Measurements from ENCODE around the gene RGS14.

RGS14 gene, protein sequence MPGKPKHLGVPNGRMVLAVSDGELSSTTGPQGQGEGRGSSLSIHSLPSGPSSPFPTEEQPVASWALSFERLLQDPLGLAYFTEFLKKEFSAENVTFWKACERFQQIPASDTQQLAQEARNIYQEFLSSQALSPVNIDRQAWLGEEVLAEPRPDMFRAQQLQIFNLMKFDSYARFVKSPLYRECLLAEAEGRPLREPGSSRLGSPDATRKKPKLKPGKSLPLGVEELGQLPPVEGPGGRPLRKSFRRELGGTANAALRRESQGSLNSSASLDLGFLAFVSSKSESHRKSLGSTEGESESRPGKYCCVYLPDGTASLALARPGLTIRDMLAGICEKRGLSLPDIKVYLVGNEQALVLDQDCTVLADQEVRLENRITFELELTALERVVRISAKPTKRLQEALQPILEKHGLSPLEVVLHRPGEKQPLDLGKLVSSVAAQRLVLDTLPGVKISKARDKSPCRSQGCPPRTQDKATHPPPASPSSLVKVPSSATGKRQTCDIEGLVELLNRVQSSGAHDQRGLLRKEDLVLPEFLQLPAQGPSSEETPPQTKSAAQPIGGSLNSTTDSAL

DNA sequence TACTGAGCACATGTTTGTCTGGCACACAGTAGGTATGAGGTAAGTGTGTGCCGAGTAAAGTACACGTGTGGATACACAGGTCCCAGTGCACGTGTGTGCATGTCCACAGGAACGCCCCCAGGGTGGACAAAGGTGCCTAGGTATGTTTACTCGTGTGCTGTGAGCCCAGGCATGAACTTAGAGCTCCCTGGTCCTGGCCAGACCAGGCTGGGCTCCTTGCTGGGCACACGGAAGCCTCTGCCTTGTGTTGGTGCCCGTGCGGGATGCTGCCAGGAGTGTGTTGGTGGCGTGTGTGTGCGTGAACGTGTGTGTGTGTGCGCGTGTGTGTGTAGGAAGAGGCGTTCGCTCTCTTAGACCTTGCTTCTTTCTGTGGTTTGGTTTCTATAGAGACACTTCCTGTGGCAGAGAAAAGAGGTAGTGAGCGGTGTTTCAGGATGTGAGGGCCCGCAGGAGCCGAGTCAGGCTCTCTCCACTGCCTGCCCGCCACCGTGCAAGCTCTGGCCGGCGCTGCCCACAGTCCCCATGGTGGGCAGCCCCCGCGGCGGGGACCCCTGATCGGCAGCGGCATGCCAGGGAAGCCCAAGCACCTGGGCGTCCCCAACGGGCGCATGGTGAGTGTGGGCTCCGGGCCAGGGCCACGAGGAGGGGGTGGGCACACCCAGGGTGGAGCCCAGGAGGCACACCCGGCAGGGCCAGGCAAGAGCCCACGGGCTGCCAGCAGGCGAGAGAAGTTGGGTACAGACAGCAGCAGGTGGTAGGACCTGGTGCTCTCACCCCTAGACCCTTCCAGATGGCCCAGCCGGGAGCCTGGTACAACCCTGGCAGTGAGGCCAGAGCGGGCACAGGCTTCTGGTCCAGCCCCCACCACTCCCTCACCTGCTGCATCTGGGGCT is at the start of gene RGS14:
RGS14 (plus strand) TSS at position 466 of the 893 bp plus-strand sequence; CDS start at position 567, 101 bp downstream.
- DNase-seq: peak; percentile 29

DNA sequence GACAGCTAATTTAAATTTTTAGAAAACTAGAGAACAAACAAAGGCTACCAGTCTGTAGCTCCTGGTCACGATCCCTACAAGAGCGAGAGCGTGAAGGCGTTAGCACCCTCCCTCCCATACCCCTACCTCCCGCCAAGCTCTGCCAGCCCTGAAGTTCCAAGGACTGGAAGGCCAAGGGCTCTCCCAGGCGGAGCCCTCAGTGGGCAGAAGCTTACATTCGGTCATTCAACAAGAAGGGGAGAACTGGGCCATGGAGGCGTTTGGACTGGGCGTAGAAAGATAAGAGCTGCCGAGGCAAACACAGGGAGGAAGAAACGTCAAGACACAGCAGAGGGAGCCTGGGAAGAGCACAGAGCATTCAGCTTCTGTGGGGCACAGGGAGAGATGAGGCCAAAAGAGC is 49.0 kb upstream of the RGS14 start:
- DNase-seq: no peak

DNA sequence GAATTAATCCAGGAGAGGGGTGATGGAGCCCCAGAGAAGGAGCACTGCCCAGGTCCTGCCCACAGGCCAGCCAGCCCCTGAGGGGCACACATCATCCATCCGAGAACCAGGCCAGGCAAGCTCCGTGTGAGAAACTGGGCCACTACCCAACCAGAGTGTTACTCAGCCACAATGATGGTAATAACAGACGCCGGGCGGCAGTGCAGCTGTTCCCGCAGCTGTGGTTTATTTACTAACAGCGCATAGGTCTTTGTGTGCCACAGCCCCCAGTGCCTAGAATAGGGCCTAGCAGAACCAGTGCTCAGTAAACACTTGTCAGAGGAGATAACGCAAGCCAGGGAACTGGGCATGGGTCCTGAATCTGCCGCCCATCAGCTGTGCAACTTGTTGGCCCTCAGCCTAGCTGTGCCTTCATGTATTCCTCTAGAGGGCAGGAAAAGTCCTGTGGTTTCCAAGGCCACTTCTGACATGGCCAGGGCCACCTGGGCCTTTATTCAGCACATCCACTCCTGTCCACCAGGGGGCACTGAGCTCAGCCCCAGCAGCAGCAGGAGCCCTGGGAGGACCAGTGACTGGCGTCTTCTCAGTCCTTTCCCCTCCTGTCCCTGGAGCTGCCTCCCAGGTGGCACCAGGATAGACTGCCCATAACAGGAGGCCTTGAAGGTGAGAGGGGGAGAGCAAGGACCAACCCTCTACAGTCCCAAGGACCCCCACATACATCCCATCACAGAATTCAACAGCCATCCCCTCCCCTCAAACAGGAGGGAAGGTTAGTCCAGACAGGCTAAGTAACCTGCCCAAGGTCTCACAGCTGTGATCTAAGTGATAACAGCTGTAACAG is 48.2 kb upstream of the RGS14 start:
- DNase-seq: peak; percentile 3

DNA sequence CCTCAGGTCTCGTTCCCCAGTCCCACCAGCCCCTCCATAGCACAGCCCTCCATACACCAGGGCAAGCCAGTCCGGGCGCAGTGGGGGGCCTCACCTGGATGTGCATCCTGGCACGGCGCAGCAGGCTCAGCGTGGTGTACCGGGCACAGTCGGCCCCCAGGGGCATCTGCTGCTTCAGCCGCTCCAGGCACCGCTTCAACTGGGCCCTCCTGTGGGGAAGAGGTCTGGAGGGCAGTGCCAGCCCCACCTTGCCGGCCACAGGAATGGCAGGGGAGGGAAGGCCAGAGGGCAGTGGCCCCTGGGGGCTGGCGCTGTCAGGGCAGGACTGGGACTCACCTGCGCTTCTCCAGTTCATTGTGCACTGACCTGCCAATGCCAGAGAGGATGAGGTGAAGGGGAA is 47.4 kb upstream of the RGS14 start:
- DNase-seq: no peak

DNA sequence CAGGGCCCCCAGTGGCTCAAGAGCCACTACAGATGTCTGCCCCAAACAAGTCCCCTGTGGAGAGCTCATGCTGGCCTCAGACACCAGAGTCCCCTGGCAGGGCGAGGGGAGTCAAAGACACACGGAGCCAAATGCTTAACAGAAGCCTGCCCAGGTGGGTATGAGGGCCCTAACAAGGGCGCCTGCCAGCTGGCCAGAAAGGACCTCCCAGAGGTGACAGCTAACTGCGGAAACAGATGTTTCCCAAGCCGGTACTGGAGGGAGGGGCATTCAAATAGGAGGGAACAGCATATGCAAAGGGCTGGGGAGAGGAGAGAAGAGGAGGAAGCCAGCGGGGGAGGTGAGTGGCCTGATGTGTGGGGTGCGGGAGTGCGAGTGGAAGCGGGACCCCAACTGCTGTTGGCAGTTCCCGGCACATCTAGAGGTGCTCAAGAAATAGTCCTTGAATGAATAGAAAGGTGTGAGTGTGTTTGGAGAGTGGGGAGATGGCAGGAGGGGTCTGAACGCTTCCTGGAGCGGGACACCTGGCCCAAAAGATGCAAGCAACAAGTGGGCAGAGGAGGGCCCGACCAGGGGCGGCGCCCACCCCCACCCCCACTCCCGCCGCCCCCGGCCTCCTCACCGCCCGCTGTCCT is 46.9 kb upstream of the RGS14 start:
- DNase-seq: no peak

DNA sequence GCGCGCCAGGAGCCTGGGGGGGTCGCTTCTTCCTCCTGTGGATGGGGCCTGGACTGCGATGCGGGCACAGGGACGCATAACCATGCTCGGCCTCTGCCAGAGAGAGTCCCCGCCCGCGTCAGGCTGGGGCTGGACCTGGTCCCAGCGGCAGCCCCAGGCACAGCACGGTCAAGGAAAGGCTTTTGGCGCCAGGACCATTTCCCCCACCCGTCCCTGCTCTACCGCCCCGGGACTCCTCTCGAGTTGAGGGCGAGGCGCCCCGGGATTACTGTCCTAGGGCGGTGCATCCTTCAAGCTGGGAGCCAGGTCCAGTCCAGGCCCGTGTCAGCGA is 46.4 kb upstream of the RGS14 start:
- no peak for DNase-seq

DNA sequence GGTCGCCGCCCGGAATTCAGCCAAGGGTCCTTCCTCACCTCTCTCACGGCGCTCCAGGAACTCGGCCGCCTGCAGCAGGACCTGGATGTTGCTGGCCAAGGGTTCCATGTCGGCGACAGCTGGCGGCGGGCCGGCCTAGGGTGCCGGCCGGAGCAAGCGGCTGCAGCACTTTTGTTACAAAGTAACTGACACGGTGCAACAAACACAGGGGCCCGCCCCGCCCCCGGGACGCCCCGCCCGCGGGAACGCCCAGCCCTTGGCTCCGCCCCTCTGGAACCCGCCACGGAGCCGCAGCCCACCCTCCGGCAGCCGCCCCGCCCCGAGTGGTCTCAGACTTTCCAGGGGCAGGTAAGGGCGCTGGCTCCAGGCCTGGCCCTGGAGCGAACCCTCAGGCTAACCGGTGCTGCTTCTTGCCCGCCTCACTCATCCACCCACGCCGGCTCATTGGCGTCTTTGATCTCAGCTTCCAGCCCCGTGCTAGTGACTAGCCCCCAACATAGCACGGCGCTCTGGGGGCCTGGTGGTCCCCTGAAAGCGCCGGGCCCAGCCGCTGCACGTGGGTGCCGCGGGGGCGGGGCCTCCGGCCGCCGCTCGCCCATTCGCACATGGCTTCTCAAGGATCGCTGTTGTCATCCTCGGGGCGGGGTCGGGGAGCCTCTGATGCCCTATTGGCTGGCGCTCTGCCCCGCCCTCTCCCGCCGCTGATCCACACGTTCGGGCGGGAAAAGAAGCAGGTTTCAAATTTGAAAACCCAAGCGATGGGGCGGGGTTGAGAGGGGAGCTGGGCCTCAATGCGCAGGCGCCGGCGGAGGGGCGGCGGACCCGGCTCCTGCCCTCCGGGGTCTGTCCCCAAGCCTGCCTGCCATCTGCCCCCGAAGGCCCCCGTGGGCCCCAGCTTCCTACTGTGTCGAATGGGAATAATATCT is 45.7 kb upstream of the RGS14 start, which contains the start of gene MXD3:
MXD3 (minus strand) TSS at position 176 of the 926 bp plus-strand sequence; CDS start at position 108, 68 bp downstream.
- DNase-seq: peak; percentile 77

DNA sequence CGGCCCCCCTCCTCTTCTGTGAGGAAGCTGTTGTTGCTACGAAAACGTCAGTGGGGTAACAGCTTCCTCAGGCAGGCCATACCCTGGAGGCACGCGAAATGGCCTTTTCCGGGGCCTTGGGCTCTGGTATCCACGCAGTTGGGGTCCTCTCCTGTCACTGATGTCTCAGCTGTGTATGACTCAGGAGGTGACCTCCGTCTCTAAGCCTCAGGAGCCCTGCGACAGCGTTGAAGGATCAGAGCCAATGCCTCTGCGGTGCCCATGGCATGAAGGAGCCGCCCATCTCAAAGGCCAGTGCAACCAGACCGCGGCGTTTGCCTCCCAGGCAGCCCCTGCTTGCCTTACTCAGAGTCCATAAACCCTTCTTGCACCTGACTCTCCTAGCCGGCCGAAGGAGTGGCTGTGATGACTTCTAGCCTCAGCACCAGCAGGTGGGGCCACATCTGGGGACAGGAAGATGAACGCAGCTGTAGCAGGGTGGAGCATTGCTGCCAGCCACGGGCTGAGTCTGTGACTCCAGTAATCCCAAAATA is 45.0 kb upstream of the RGS14 start:
- DNase-seq: no peak

DNA sequence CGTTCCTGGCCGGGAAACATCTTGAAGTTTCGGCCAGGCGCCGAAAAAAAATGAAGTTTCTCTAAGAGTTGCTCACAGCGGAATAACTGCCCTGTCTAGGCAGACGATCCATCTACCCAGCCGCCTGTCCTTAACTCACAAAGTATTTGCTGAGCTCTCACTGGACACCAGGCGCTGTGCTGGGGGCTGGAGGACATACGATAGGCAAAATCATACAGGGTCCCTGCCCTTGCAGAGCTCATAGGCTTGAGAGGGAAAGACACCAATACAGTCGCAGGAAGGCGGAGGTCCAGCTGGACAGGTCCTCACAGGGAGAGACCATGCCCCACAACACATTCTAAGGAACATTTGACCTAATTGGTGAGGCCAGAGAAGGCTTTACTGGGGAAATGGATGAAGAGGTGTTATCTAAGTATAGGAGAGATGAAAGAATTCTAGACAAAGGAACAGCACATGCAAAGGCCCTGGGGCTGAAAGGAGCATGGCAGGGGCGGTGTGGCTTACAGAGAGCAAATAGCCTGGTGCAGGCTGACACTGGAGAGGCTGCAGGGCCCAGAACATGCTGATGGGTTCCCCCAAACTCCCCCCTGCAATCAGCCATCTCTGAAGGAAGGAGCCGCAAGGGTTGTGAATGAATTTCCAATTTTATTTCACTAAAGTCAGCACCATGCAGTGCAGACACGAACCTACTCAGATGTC is 44.0 kb upstream of the RGS14 start:
- DNase-seq: no peak

DNA sequence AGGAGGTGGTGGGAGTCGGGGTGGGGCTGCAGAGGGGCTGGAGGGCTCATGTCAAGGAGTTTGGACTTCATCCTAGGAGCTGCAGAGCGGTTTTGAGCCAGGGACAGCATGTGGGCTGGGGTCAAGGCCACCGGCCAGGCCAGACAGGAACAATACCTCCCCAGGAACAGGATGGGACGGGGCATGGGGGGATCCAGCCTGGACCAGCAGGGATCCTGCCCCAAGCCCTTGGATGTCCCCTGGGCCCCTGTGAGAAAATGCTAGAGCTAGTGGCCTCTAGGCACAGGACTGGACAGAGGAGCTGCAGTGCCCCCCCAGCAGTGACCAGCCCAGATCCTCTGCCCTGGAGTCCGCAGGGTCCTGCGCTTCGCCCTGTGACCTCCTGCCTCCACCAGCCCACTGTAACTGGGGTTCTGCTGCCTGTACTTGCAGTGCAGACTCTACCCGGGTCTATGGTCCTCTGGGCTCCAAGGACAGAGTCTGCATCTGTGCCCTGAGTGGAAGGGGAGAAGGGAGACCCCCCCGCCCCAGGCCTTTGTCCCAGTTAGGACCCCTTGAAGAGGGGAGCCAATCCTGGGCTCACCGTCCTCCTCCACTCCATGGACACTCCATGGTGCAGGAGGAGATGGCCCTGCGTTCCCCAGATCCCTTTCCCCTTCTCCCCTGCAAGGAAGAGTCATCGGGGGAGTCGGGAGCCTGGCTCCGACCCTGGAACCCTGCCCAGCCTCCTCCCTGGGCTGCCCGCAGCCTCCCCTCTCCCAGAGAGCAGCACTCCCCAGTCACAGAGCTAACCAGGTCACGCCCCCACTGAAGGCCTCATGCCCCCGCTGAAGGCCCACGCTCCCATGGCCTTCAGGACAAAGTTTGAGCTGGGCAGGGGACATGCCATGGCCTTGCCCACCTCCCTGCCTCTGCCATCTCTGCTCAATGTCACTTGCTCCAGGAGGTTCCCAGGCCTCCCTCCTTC is 43.1 kb upstream of the RGS14 start:
- DNase-seq: no peak

DNA sequence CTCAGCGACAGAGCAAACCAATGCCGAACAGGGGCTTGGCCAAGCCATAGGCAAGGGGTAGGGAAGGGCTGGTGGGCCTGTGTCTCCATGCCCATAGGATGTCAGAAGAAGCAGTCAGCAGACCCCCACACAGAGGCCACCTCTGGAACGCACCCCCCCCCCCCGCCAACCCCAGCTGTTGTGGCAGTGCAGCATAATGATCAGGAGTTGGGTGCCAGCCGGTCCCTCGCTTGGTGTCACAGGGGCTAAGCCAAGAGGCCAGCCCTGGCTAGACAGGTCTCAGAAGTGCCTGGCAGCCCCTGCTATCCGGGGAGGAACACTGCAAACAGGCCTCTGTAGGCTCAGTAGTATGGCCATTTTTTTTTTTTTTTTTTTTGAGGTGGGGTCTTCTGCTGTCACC is 42.3 kb upstream of the RGS14 start:
- DNase-seq: no peak

DNA sequence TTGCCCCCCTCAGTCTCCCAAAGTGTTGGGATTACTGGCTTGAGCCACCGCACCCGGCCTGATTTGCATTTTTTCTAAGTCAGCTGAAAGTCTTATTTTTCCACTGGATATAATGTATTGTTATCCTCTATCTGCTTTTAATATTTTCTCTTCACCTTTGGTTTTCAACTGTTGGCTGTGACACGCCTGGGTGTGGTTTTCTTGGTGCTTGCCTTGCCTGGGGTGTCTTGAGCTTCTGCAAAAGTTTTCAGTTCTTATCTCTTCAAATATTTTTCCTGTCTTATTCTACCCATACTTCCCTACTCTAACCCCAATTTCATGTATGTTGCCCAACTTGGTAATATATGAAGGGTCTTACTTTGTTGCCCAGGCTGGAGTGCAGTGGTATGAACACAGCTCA is 41.7 kb upstream of the RGS14 start:
- DNase-seq: no peak

DNA sequence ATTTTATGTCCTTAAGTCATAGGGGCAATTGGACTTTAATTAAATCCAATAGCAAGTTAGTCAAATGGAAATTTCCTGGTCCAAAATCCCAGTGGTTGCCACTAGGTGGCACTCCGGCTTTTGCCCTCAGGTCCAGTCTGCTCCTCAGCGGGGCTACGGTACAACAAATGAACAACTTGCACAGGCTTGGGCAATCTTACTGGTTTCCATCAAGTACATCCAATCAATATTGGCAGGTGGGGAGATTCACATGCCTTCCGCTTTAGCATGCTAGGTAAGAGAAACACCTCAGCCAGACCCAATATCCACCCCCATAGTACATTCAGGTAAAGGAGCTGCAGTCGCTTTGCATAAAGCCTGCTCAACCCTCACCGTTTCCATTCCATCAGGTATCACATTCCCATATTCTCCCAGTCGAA is 39.8 kb upstream of the RGS14 start:
- DNase-seq: peak; percentile 14

DNA sequence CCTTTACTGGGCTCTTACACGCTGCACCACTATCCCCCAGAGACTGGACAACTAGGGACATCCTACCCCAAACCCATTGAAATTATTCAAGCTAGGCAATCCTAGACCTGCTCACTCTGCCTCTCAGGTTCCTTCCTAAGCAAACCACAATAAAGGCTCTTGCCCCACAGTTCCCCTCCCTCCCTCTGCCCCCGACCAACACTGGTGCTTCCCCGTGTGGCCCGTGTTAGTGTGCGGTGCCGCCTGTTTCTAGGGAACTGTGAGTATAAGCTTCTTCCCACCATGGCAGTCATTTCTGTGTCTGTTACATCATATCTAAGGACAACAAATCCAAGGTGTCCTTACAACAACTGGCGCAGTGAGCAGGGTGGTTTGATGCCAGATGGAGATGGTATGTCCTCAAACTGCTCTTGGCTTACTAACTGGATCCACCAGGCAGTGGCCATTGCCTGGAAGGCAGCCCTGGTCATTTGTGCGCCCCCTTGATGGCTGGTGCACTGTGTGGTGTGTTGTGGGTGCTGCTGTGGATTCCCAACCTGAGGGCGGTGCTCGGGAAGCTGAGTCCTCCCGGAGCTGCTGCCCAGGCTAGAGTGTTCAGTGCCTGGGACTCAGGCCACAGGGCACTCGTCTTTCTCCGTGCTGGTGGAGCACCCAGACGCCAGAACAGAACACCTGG is 37.7 kb upstream of the RGS14 start:
- DNase-seq: no peak

DNA sequence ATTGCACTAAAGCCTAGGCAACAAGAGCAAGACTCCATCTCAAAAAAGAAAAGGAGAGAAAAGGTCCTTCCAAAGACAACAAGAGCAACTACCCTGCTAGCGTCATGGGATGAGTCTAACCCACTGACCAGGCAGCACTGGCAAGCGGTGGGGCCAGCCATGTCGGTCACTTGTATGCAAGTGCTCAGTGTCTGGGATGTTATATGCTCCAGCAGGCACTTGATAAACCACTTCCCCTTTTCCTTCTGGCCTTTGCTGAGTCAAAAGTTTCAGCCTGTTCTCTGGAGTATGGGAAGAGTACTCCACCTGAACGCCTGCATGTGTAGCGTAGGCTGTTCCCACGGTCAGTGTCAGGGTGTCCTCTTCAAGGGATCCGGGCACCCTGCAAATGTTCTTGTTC is 36.8 kb upstream of the RGS14 start:
- DNase-seq: no peak

DNA sequence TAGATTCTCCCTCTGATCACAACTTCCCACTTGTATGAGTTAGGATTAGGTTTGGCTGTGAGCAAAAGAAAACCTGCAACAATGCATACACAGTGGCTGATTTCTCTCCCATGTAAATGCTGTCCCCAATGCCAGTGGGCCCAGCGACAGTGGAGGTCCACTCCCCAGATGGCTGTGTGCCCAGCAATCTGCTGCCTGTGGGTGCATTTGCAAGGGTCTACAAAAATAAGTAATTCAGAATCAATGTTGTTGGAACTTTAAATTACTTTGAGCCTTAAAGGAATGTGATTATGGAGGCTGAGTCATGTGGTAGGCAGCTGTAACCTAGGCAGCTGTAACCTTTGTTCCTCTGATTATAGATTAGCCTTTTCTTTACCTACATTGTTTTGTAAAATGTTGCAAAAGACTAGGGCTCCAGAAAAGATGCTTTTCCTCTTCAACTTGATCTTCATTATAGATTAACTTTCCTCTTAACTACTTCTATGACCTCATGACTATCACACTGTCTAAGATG is 31.8 kb upstream of the RGS14 start:
- no peak for DNase-seq

DNA sequence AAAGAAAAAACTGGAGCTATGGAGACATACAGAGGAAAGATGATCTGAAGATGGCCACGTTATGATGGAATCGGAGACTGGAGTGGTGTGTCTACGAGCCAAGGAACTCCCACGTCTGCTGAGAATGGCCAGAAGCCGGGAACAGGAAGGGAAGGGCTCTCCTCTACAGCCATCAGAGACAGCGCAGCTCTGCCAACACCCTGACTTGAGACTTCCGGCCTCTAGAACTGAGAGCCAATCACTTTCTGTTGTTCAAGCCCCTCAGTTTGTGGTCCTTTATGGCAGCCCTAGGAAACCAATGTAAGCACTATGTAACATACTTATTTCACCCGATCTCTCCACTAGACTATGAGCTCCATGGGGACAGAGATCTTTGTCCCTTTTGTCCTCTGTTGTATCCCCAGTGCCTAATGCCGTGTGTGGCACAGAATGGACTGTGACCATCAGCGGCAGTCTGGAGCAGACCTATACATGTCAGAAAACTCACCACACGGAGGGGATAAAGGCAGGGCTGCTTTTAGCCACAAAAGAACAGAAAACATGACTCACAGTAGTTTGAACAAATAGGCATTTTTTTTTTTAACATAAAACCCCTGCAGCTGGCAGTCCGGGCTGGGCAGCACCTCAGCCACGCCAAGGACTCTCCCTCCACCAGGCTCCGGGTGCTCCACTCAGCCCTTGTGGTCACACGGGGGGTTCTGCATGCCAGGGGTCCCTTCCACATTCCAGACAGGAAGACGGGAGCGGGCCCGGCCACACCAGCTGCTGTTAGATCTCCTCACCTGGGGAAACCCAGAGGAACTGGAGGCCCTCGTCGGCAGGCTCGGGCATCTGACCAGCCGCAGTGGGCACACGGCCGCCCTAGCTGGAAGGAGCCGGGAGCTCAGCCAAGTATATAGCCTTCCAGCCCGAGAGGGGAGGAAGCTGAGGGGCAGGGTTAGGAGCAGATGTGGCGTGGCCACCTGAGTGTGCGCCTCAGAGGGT is 29.9 kb upstream of the RGS14 start:
- no peak for DNase-seq
